Loucy (cell line): ENCODE measurements around the gene DIMT1.

Source experiments
- EZH2phosphoT487 ChIP-seq: fragments of 200-600 bp; IDR thresholded peaks from 2 replicates; pipeline ENCODE4 v1.6.1; 2018; ENCODE audit warnings: antibody characterized with exemption, mild to moderate bottlenecking, moderate library complexity, borderline replicate concordance
- TF ChIP-seq, protein P1 (sequence below): fragments of 200-600 bp; sonication (generic); conservative IDR thresholded peaks from 2 replicates; pipeline ENCODE4 v1.5.1; 2014; ENCODE audit warnings: mild to moderate bottlenecking, antibody characterized with exemption, low read length

DNA sequence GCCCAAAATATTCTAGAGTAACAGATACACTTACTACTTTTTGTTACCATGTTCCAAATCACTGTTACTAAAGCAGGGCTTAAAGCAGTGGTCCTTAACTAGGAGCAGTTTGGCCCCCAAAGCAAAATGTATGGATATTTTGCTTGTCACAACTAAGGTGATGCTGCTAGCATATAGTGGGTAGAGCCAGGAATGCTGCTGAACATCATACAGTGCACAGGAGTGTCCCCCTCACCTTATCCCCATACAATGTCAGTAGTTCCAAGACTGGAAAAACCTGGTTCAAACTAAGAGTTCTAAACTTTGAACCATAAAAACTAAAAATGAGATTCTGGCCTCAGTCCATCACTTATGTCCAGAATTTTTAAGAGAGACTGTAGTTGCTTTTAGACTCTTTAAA lies 28.1 kb downstream of the DIMT1 start:
- TF ChIP-seq, protein P1, sequence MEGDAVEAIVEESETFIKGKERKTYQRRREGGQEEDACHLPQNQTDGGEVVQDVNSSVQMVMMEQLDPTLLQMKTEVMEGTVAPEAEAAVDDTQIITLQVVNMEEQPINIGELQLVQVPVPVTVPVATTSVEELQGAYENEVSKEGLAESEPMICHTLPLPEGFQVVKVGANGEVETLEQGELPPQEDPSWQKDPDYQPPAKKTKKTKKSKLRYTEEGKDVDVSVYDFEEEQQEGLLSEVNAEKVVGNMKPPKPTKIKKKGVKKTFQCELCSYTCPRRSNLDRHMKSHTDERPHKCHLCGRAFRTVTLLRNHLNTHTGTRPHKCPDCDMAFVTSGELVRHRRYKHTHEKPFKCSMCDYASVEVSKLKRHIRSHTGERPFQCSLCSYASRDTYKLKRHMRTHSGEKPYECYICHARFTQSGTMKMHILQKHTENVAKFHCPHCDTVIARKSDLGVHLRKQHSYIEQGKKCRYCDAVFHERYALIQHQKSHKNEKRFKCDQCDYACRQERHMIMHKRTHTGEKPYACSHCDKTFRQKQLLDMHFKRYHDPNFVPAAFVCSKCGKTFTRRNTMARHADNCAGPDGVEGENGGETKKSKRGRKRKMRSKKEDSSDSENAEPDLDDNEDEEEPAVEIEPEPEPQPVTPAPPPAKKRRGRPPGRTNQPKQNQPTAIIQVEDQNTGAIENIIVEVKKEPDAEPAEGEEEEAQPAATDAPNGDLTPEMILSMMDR = no peak
- no peak for TF ChIP-seq EZH2phosphoT487
